Activated T-cell treated with anti-CD3 and anti-CD28 coated beads, Interleukin-2, amount 50 U/mL, for 72 hours (primary cell): Measurements from ENCODE around the gene KCNJ4. TPM values are rescaled to one million over a fixed set of nuclear protein-coding genes. Genes with fewer than 3 reads are reported as not detected.

Experiments used
- ATAC-seq, 2 donors: fragments of 150-1000 bp; cut with Tn5 transposase; replicated peaks in 1 of 2; 2 replicates each; pipeline ENCODE4 v1.10.0; 2021; ENCODE audit warnings: moderate library complexity in 2 of 2, mild to moderate bottlenecking in 1 of 2
- DNase-seq, 2 donors: peaks; one replicate each; pipeline ENCODE4 v3.0.0; 2021 to 2022; ENCODE audit warnings: mixed read lengths in 1 of 2
- H3K27ac Mint-ChIP-seq: one replicate; pipeline ENCODE4 v1.8.0; 2022; ENCODE audit warnings: mild to moderate bottlenecking, moderate library complexity, mixed read lengths
- H3K27me3 Mint-ChIP-seq: one replicate; pipeline ENCODE4 v1.8.0; 2022; ENCODE audit warnings: low read depth, mixed read lengths
- H3K36me3 Mint-ChIP-seq, 2 donors: one replicate each; pipeline ENCODE4 v1.8.0; 2022; ENCODE audit warnings: mixed read lengths in 2 of 2, mild to moderate bottlenecking in 1 of 2; ENCODE audit not compliant: insufficient read depth in 2 of 2
- H3K4me1 Mint-ChIP-seq: one replicate; pipeline ENCODE4 v1.8.0; 2022; ENCODE audit warnings: low read depth, mixed read lengths
- H3K4me3 Mint-ChIP-seq, 2 donors: one replicate each; pipeline ENCODE4 v1.8.0; 2022; ENCODE audit warnings: mild to moderate bottlenecking in 2 of 2, mixed read lengths in 2 of 2, moderate library complexity in 2 of 2
- H3K9me3 Mint-ChIP-seq, 2 donors: one replicate each; pipeline ENCODE4 v1.8.0; 2022; ENCODE audit warnings: mixed read lengths in 2 of 2
- total RNA-seq, 2 donors: library from RNA; stranded (reverse); gene quantifications; one replicate each; pipeline ENCODE4 v1.2.3, GENCODE V29; 2022

KCNJ4 gene
- total RNA-seq, 2 donors from 2014 or later, result not detected

DNA sequence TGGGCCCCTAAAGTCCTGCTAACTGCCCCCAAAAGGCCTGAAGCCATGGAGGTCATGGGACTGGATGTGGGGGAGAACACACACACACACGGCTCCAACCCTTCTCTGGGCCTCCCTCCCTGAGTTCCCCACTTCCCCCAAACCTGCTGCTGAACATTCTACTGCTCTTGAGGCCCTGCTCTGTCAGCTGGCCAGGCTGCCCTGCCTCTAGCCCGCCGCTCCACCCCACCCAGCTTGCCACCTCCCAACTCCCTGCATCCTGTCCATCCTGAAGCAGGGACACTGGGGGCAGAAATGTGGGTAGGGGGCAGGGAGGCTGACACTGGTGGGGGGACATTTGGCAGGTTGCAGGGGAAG is 1.0 kb downstream of the KCNJ4 start:
- DNase-seq, result no peak
- peak overlapping the region in 1 of 2 donors; percentile 81 for H3K4me3 Mint-ChIP-seq
- H3K27me3 Mint-ChIP-seq, result peaks cover 74% of the 10 kb centered on the region
- H3K9me3 Mint-ChIP-seq, result no peaks in the 10 kb centered on the region
- H3K27ac Mint-ChIP-seq, result no peak overlapping the region
- ATAC-seq, result no peak
- H3K4me1 Mint-ChIP-seq, result peaks cover 6% of the 10 kb centered on the region
- H3K36me3 Mint-ChIP-seq, result no peaks in the 10 kb centered on the region

DNA sequence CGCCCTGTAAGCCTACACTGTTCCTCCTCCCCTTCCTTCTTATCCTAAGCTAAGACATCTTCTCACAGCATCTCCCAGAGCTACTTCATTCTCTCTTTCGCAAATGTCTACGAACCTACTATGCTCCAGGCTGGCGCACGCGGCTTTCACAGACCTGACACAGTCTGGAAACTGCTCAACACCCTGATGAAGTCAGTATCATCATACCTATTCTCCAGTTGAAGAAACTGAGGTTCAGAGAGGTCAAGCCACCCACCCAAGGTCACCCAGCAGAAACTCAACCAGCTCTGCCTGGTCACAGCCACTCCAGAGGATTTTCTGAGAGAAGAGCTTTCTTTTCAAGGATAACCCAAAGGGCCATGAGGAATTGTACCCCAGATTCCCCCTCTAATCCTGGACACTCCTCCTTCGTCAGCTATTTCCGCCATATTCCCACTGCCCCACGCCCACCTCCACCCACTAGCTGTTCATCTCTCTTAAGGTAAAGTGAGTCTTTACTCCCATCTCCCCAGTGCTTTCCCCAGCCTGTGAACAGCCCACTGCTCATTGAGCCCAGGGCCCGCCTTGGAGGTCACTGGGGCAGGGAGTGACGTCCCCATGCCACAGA is 1.8 kb downstream of the KCNJ4 start:
- Mint-ChIP-seq H3K27me3 (peaks cover 66% of the 10 kb centered on the region), H3K27ac (no peak overlapping the region), H3K4me1 (peaks cover 6% of the 10 kb centered on the region), H3K36me3 (no peaks in the 10 kb centered on the region), H3K4me3 (no peak overlapping the region), H3K9me3 (no peaks in the 10 kb centered on the region)
- no peak for ATAC-seq
- DNase-seq, result no peak

DNA sequence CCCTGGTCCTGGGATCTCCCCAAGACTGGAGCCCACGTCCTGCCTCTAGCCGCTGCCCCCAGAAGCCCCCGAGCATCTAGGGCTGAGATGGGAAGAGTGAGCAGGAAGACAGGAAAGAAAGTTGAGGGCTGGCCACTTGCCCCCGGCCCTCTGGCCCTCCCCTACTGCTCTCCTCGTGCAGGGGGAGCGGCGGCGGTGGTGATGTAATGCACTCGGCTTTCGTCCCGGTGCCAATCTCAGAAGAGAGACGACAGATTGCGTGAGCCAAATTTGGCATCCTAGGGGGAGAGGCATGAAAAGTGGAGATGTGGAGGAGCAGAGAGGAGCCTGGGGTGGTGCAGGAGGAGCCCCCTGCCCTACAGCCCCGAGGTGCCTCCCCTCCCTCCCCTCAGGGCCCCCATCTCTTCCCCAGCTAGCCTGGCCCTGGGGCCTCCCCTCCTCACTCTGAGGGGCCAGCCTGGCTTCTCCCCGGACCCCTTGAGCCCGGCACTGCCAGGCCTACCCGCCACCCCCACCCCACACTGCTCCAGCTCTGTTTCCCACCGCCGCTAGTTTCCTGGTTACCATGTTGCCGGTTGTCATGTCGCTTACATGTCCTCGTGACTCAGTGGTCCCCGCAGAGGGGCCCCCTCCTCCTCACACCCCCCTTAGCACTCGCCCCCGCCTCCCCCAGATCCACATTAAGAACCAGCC is 2.5 kb downstream of the KCNJ4 start:
- H3K27me3 Mint-ChIP-seq, result peaks cover 59% of the 10 kb centered on the region

DNA sequence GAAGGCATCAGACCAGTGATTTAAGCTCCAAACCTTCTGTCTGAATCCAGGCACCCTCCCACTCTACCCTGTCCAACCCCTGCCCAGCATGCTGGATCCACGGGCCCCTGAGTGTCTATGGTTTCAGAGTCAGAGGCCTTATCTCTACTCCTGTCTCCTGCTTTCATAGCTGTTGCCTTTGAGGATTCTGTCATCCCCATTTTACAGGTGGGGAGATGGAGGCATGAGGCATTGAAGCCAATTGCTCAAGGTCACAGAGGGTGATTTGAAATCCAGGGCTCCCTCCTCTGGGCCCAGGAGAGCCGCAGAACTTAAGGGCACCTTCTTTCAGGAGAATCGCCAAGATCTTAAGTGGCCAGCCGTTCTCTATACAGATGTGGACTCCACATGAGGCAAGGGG is 3.1 kb downstream of the KCNJ4 start:
- ATAC-seq, result no peak
- Mint-ChIP-seq H3K27me3 (peaks cover 53% of the 10 kb centered on the region), H3K36me3 (no peaks in the 10 kb centered on the region), H3K4me3 (no peak overlapping the region), H3K4me1 (peaks cover 5% of the 10 kb centered on the region), H3K27ac (no peak overlapping the region), H3K9me3 (no peaks in the 10 kb centered on the region)
- no peak for DNase-seq

More for the DNA sequence above, 2.5 kb downstream of the KCNJ4 start:
- DNase-seq (no peak), ATAC-seq (no peak)
- peaks cover 6% of the 10 kb centered on the region for H3K4me1 Mint-ChIP-seq
- H3K27ac Mint-ChIP-seq, result no peak overlapping the region
- no peak overlapping the region for H3K4me3 Mint-ChIP-seq
- no peaks in the 10 kb centered on the region for H3K36me3 Mint-ChIP-seq
- H3K9me3 Mint-ChIP-seq, result no peaks in the 10 kb centered on the region

DNA sequence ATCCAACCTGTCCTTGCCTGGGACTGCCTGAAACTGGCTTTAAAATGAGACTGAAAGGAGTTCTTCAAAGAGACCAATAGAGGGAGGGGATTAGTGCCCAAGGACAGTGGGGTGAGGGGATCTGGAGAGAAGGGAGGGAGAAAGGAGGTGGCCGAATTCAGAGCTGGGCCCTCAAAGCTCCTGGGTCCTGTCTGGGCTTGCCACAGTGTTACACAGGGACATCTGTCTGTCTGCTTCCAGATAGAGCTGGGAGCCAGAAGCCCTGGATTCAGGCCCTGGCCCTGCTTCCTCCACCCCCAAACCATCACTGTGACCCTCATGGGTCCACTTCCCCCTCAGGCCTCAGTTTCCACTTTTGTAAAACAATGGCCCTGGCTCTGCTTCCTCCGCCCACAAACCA is 3.6 kb downstream of the KCNJ4 start:
- Mint-ChIP-seq H3K27ac (no peak overlapping the region), H3K4me1 (peaks cover under 1% of the 10 kb centered on the region), H3K27me3 (peaks cover 48% of the 10 kb centered on the region), H3K4me3 (no peak overlapping the region), H3K36me3 (no peaks in the 10 kb centered on the region), H3K9me3 (no peaks in the 10 kb centered on the region)
- ATAC-seq (no peak), DNase-seq (no peak)

DNA sequence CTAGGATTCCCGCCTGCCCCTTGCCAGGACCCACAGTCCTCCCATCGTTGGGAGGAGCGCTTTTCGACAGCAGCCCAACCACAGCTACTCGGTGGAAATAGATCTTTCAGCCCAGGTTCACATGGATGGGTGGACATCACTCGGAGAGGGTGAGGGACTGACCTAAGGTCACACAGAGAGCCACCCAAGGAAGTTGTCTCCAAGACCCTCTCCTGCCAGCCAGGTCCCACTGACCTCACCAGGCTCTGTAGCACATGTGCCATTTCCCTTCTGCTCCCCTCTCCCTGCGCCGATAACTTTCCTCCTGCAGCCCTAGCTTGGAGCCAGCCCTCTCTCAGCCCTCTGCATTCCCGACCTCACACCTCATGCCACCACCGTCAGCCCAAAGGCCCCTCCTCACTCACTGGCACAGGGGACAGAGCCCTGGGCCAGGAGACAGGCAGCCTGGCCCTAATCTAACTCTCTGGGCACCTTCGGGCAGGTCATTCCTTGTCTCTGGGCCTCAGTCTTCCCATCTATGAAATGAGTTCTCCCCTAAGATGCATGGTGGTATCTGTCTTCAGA is 4.7 kb downstream of the KCNJ4 start:
- H3K4me1 Mint-ChIP-seq, result no peaks in the 10 kb centered on the region

DNA sequence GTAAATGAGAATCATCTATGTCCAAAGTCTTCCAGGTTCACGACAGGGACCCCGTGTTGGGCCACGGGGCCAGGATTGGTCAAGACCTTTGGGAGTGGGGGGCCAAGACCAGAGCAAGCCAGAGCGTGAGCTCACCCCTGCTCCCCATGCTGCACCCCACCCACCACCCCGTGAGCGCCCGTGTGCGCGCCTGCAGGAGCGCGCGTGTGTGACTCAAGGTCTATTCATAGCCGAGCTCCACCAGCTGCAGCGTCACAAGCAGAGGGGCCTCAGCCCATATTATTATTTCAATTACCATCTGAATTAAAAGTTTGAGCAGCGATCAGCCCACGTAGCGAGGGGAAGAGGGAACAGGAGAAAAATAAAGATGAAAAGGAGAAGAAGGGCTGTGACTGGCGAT is 5.2 kb downstream of the KCNJ4 start:
- Mint-ChIP-seq H3K27me3 (peaks cover 46% of the 10 kb centered on the region), H3K27ac (no peak overlapping the region)
- no peak for ATAC-seq

More for the DNA sequence above, 4.7 kb downstream of the KCNJ4 start:
- Mint-ChIP-seq H3K4me3 (no peak overlapping the region), H3K27me3 (peaks cover 46% of the 10 kb centered on the region), H3K9me3 (no peaks in the 10 kb centered on the region), H3K36me3 (no peaks in the 10 kb centered on the region), H3K27ac (no peak overlapping the region)
- no peak for ATAC-seq
- no peak for DNase-seq

DNA sequence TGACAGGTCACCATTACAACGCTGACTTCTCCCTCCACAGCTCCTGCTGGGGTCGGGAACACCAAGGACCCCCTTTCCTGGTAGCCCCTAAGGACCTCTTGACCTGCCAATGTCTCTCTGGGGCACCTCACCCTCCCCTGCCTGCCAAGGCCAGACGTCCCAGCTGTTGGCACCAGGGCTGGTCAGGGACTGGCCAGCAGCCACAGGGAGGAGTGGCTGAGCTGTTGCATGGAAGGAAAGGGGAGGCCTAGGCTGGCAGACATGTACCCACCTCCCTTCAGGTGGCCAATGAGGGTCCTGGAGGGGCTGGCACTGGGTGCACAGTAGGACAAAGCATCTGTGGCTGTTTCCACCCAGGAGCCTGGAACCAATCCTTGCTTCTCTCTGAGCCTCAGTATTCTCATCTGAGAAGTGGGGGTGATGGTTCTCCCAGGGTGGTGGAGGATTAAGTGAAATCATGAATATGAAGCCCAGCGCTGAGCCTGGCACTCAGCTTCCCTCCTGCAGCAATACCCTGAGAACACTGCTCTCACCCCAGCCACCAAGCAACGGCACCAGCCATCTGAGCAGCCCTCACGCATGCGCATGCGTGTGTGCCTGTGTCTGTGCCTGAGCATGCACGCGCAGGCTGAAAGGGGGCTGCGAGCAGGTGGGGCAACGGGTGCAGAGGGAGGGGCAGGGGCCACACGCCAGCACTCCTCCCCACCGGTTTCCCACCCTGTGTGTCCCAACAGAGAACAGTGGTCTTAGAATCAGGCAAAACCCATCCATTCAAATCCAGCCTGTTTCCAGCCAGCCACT is 5.9 kb downstream of the KCNJ4 start:
- Mint-ChIP-seq H3K27ac (no peak overlapping the region), H3K9me3 (no peaks in the 10 kb centered on the region), H3K4me3 (no peak overlapping the region), H3K4me1 (no peaks in the 10 kb centered on the region), H3K27me3 (peaks cover 41% of the 10 kb centered on the region), H3K36me3 (no peaks in the 10 kb centered on the region)
- ATAC-seq (no peak), DNase-seq (no peak)

More for the DNA sequence above, 5.2 kb downstream of the KCNJ4 start:
- Mint-ChIP-seq H3K4me3 (no peak overlapping the region), H3K36me3 (no peaks in the 10 kb centered on the region), H3K9me3 (no peaks in the 10 kb centered on the region), H3K4me1 (no peaks in the 10 kb centered on the region)
- DNase-seq, result no peak

DNA sequence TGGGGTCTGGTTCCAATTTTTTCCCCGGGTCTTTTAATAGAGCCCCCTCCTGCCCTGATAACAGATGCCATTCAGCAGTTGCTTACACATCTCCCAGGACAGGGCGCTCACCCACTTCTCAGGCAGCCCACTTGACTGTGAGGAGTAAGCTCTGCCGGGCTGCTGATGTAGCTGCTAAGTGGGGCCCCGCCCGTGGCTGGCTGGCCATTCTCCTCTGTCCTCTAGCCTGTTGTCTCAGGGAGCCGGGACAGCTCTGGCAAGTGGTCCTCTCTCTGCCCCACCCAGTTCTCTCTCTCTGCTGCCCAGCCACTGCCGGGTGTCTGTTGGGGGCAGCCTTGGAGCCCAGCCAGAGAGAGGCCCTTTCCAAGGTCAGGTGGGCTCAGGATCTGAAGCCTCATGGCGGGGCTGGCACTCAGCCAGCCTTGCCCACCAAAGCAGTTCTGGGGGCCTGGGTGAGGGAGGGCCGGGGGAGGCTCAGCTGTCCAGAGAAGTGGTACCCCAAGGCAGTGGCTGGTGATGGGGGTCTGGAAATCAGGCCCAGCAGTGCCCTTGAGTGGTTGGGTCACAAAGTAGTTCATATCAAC is 8.9 kb downstream of the KCNJ4 start:
- no peak for ATAC-seq
- Mint-ChIP-seq H3K4me1 (no peaks in the 10 kb centered on the region), H3K9me3 (no peaks in the 10 kb centered on the region), H3K27me3 (peaks cover 11% of the 10 kb centered on the region), H3K27ac (no peak overlapping the region), H3K4me3 (no peak overlapping the region), H3K36me3 (no peaks in the 10 kb centered on the region)
- DNase-seq, result no peak

DNA sequence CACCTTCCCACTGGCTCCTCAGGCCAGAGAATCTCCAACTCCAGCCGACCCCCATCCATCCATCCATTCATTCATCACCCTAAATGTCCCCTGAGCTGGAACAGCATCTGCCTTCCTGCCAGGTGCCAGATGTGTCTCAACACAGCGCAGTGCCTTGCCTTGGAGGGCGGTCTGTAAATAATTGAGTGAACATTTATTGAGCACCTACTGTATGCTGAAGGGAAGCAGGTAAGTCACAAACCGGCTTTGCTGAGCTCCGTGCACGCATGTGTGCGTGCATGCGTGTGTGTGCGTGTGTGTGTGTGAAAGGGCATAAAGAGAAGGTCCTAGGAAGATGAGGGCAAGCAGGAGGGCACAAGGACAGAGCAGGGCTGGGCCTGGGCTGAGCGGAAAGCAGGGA is 10.2 kb downstream of the KCNJ4 start:
- Mint-ChIP-seq H3K4me3 (no peak overlapping the region), H3K27ac (no peak overlapping the region)

DNA sequence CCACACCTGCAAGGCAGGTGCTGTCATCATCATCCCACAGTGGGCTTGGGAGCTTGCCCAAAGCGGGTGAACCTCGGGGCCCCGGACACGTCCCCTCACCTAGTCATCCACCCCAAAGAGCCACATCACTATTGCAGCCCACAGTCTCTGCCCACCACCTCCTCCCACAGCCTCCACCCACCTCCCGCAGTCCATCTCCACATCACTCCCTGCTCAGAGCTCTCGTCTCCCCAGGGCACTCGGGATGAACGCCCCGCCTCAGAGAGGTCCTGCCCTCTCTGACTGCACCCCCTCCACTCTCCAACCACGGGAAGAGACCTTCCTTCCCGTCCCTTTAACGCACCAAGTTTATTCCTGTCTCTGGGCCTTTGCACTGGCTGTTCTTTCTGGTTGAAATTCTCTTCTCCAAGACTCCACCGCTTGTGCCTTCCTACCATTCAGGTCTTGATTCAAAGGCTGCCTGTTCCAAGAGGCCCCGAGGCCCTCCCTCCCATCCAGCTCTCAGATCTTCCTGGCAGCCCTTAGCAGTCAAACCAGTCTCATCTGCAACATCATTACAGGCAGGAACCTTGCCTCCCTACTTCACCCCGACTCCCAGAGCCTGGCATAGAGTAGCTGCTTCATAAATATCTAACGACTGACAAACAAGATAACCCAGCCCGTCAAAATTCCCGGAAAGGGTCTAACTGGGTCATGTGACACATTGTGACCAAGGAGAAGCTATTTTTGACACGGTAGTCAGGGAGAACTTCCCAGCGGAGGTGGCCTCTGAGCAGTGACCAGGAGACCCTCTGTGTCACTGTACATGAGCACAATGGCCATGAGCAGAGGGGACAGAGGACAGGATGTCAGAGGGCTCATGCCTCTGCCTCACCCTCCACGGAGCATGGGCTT is 11.1 kb downstream of the KCNJ4 start:
- DNase-seq (no peak), ATAC-seq (no peak)
- Mint-ChIP-seq H3K36me3 (no peaks in the 10 kb centered on the region), H3K4me3 (no peak overlapping the region), H3K4me1 (no peaks in the 10 kb centered on the region), H3K27ac (no peak overlapping the region), H3K27me3 (peaks cover 6% of the 10 kb centered on the region), H3K9me3 (no peaks in the 10 kb centered on the region)

More for the DNA sequence above, 10.2 kb downstream of the KCNJ4 start:
- Mint-ChIP-seq H3K27me3 (peaks cover 6% of the 10 kb centered on the region), H3K9me3 (no peaks in the 10 kb centered on the region), H3K4me1 (no peaks in the 10 kb centered on the region), H3K36me3 (no peaks in the 10 kb centered on the region)
- DNase-seq, result no peak
- no peak for ATAC-seq

DNA sequence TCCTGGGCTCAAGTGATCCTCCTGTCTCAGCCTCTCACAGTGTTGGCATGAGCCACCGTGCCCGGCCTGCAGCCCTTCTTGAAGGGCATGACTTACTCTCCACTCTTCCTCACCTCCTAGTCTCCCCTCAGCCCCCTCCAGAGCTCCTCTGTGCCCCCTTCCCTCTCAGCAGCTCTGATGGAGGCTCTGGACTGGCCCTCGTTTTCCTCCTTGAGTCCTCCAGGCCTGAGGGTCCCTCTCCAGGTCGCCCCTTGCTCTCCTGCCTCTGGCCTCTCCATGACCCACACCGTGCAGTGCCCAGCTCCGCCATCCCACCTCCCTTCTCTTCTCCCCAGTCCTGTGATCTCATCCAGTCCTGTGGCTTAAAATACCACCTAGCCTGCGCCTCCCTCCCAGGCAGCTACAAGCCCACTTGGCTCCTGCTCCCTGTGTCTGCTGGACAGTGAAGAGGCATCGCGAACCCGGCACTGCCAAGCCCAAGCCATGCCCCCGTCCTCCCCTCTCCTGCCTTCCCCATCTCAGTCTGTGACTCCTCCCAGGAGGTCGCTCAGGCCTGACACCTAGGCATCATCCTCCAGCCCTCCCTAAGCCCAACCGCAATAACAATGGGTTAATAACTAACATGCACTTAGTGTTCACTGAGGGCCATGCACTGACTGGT is 11.9 kb downstream of the KCNJ4 start:
- Mint-ChIP-seq H3K4me3 (no peak overlapping the region), H3K36me3 (no peaks in the 10 kb centered on the region), H3K9me3 (no peaks in the 10 kb centered on the region), H3K4me1 (no peaks in the 10 kb centered on the region), H3K27ac (no peak overlapping the region), H3K27me3 (peaks cover 6% of the 10 kb centered on the region)
- DNase-seq, result no peak
- no peak for ATAC-seq
